GF-D8 (cell line): Measurements from ENCODE around the gene CPSF7.

Experiments used
- DNase-seq: peaks from one replicate; lab custom pipeline; 2025; lab: John Stamatoyannopoulos, UW

The CPSF7 gene

GRCh38 chr11:61357233-61357893 lies 72.4 kb downstream of the CPSF7 start:
- DNase-seq = peak; percentile 67

- no peak for DNase-seq
These were observed 73.1 kb downstream of the CPSF7 start for GRCh38 chr11:61356706-61357105.

- no peak for DNase-seq
These were observed 75.6 kb downstream of the CPSF7 start for GRCh38 chr11:61354208-61354607.

- peak; percentile 94 for DNase-seq
These were observed 76.4 kb downstream of the CPSF7 start for GRCh38 chr11:61353131-61354067.
